Measurements from ENCODE around the gene GBA3.

GBA3 gene

GRCh38 chr4:22695917-22696316 lies 3.2 kb downstream of the GBA3 start:
- peak; percentile 81 for DNase-seq (ENCODE audit: low spot score)

- DNase-seq (ENCODE audit: low spot score) = no peak
Observed at GRCh38 chr4:22703912-22704311, 11.2 kb downstream of the GBA3 start.

GRCh38 chr4:22707390-22707789 lies 14.7 kb downstream of the GBA3 start:
- no peak for DNase-seq (ENCODE audit: low spot score)

GRCh38 chr4:22708961-22709360 lies 16.2 kb downstream of the GBA3 start:
- no peak for DNase-seq (ENCODE audit: low spot score)

- DNase-seq (ENCODE audit: low spot score) = no peak
Observed at GRCh38 chr4:22712105-22712504, 19.4 kb downstream of the GBA3 start.

- DNase-seq (ENCODE audit: low spot score) = peak; percentile 22
Observed at GRCh38 chr4:22712529-22712928, 19.8 kb downstream of the GBA3 start.

- no peak for DNase-seq (ENCODE audit: low spot score)
Observed at GRCh38 chr4:22713841-22714240, 21.1 kb downstream of the GBA3 start.

GRCh38 chr4:22719218-22719617 lies 26.5 kb downstream of the GBA3 start:
- no peak for DNase-seq (ENCODE audit: low spot score)

- no peak for DNase-seq (ENCODE audit: low spot score)
Observed at GRCh38 chr4:22720091-22720490, 27.4 kb downstream of the GBA3 start.

- DNase-seq (ENCODE audit: low spot score) = no peak
Observed at GRCh38 chr4:22721204-22721603, 28.5 kb downstream of the GBA3 start.

GRCh38 chr4:22730021-22730420 lies 37.3 kb downstream of the GBA3 start:
- no peak for DNase-seq (ENCODE audit: low spot score)

GRCh38 chr4:22733816-22734215 lies 41.1 kb downstream of the GBA3 start:
- no peak for DNase-seq (ENCODE audit: low spot score)

- no peak for DNase-seq (ENCODE audit: low spot score)
Observed at GRCh38 chr4:22736912-22737311, 44.2 kb downstream of the GBA3 start.

GRCh38 chr4:22739968-22740367 lies 47.2 kb downstream of the GBA3 start:
- peak; percentile 93 for DNase-seq (ENCODE audit: low spot score)

- DNase-seq (ENCODE audit: low spot score) = peak; percentile 33
Observed at GRCh38 chr4:22741744-22742143, 49.0 kb downstream of the GBA3 start.

GRCh38 chr4:22743290-22743689 lies 50.6 kb downstream of the GBA3 start:
- no peak for DNase-seq (ENCODE audit: low spot score)

- DNase-seq (ENCODE audit: low spot score) = peak; percentile 13
Observed at GRCh38 chr4:22744478-22745062, 51.8 kb downstream of the GBA3 start.

GRCh38 chr4:22745234-22745633 lies 52.5 kb downstream of the GBA3 start:
- no peak for DNase-seq (ENCODE audit: low spot score)

GRCh38 chr4:22754116-22754515 lies 61.4 kb downstream of the GBA3 start:
- DNase-seq (ENCODE audit: low spot score) = peak; percentile 75

GRCh38 chr4:22762548-22762947 lies 69.8 kb downstream of the GBA3 start:
- no peak for DNase-seq (ENCODE audit: low spot score)

GRCh38 chr4:22764183-22764582 lies 71.4 kb downstream of the GBA3 start:
- no peak for DNase-seq (ENCODE audit: low spot score)

- no peak for DNase-seq (ENCODE audit: low spot score)
Observed at GRCh38 chr4:22766068-22766467, 73.3 kb downstream of the GBA3 start.

- DNase-seq (ENCODE audit: low spot score) = no peak
Observed at GRCh38 chr4:22778547-22779163, 85.9 kb downstream of the GBA3 start.

GRCh38 chr4:22780317-22780716 lies 87.6 kb downstream of the GBA3 start:
- DNase-seq (ENCODE audit: low spot score) = no peak

Measured in kidney tubule cell (primary cell).